NCI-H146 treated with DMSO at 0.1 percent for 48 hours (cell line): ENCODE results near the gene VSIG8.
"Not testable (repeated sequence)": the region's sequence is repeated elsewhere in the genome, so short reads cannot be mapped to it uniquely, and the experiment has no call there.

Source experiments
- DNase-seq: peaks from one replicate; lab custom pipeline; 2025; ENCODE audit not compliant: unreplicated experiment; lab: John Stamatoyannopoulos, UW

The VSIG8 gene, protein sequence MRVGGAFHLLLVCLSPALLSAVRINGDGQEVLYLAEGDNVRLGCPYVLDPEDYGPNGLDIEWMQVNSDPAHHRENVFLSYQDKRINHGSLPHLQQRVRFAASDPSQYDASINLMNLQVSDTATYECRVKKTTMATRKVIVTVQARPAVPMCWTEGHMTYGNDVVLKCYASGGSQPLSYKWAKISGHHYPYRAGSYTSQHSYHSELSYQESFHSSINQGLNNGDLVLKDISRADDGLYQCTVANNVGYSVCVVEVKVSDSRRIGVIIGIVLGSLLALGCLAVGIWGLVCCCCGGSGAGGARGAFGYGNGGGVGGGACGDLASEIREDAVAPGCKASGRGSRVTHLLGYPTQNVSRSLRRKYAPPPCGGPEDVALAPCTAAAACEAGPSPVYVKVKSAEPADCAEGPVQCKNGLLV

GRCh38 chr1:159862557-159862956, at the start of gene VSIG8:
Gene VSIG8, minus strand, starts transcription at chr1:159862657. Its CDS starts 136 bp downstream, at chr1:159862521.
- DNase-seq, result no peak

DNA sequence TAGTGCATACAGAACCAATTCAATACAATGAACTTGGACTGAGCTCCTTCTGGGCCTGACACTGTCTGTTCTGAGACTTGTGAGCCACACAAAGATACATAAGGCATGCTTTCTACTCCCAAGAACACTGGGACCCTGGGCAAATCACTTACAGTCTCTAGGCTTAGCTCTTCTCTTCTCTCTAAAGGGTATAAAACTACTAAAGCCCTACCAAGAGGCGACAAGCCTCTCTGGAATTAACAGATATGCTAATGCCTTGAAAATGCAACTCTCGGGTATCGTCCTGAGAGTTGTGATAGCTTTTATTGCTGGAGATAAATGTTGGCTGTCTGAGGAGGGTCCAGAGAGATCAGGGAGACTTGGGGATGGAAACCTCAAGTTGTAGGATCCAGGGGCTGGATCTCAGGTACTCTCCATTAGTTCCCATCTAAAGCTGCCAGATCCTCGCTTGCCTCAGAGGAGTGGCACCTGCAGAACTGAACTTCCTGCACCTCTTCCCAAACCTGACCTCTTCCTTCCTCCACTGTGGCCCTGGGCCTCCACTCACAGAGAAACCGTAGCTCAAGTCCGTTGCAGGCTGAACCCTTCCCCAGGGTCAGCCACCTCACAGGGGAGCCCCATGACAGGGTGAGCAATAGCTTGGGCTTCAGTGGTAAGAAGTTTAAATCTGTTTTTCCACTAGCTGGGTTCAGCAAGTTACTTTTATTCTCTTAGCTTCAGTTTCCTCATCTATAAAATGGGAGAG, 49.0 kb upstream of the VSIG8 start:
- no peak for DNase-seq

DNA sequence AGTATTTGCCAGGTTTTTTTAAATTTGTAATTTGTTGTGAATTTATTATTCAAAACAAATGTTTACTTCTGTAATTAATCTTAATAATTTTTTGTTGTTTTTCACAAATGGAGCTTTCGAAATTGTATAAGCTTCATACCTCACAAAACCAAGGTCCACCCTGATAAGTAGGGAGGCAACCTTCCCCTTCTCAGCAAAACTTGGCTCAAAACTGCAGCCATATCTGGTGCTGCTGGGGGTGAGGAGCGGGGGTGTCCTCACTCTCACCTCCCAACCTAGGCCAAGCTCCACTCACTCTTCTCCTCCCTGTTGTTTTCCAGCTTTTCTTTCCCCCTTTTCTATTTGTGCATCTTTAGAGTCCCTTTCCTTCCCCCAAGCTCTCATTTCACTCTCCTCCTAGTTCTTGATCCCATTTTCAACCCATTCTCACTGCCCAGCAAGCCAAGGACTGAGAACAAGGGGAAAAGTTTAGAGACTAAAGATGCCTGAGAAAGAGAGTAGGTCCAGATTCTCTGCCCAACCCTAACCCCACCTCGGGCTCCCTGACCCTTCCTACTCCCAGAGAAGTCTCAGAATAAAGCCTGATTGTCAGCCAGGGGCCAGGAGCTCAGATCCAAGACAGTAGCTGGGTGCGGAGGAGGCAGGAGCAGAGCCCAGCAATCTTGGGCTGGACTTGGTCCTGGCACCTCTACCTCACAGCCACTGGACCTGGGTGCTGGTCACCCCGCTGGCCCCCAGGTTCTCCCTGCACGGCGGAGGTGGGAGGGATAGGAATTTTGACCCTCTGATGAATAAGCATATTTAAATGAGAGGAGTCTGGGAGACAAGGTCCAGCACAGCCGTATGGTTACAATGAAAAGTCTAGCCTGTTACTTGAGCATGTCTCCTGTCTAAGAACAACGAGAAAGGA, 45.8 kb upstream of the VSIG8 start:
- DNase-seq, result no peak

DNA sequence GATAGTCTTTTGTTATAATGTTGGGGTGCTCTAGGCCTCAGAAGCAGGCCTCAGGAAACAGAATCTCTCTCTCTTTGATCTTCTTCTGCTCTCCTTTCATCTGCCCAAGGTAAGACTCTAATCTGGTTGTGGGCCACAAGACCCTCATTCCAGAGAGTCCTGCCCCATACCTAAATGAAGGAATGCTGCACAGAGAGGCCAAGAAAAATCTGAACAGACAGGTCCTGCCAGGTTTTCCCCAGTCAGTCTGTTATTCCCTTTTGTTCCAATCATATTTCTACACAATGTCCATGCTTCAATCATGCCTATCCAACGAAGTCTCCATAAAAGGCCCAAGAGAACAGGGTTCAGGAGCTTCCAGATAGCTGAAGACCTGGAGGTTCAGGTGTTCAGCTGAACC, 44.5 kb upstream of the VSIG8 start:
- no peak for DNase-seq

DNA sequence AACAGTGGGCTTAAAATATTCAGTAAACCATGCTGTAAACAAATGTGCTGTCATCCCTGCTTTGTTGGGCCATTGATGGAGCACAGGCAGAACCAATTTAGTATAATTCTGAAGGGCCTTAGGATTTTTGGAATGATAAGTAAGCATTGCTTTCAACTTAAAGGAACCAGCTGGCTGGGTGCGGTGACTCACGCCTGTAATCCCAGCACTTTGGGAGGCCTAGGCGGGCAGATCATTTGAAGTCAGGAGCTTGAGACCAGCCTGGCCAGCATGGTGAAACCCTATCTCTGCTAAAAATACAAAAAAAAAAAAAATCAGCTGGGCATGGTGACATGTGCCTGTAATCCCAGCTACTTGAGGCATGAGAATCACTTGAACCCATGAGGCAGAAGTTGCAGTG, 41.6 kb upstream of the VSIG8 start:
- not testable (repeated sequence) for DNase-seq

GRCh38 chr1:159902541-159902940, 40.1 kb upstream of the VSIG8 start:
- no peak for DNase-seq

GRCh38 chr1:159900755-159901360, 38.4 kb upstream of the VSIG8 start:
- DNase-seq, result no peak

GRCh38 chr1:159900086-159900680, 37.7 kb upstream of the VSIG8 start, which contains the start of gene CFAP45:
Gene CFAP45, minus strand, starts transcription at chr1:159900165. Its CDS starts 67 bp downstream, at chr1:159900098.
- peak; percentile 75 for DNase-seq

GRCh38 chr1:159899634-159900033, 37.2 kb upstream of the VSIG8 start:
- DNase-seq, result not testable (repeated sequence)

- DNase-seq, result no peak
These were observed 36.1 kb upstream of the VSIG8 start for GRCh38 chr1:159898527-159898926.

DNA sequence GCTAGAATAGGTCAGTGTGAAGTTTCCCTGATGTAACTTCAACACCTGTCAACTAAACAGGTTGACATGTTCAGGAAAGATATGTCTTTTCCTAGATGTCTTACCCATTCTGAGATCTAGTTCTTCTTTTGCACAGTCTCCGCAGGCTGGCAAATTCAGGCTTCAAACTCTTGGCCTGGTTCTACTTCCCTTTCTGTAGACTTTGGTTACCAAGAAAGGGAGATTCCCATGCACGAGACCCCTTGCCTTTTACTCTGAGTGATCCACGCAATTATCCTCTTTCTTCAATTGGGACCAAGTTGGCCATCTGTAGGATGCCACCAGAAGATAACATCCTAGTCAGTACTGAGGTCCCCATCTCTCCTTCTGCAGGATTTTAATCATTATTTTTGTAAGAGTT, 35.5 kb upstream of the VSIG8 start:
- DNase-seq, result no peak

GRCh38 chr1:159896546-159896930, 34.1 kb upstream of the VSIG8 start:
- no peak for DNase-seq

GRCh38 chr1:159895836-159896545, 33.5 kb upstream of the VSIG8 start:
- no peak for DNase-seq

- peak; percentile 20 for DNase-seq
These were observed 32.8 kb upstream of the VSIG8 start for GRCh38 chr1:159895286-159895685.

- no peak for DNase-seq
These were observed 30.5 kb upstream of the VSIG8 start for GRCh38 chr1:159892944-159893343.

- DNase-seq, result peak; percentile 61
These were observed 29.1 kb upstream of the VSIG8 start for GRCh38 chr1:159891275-159892157.

DNA sequence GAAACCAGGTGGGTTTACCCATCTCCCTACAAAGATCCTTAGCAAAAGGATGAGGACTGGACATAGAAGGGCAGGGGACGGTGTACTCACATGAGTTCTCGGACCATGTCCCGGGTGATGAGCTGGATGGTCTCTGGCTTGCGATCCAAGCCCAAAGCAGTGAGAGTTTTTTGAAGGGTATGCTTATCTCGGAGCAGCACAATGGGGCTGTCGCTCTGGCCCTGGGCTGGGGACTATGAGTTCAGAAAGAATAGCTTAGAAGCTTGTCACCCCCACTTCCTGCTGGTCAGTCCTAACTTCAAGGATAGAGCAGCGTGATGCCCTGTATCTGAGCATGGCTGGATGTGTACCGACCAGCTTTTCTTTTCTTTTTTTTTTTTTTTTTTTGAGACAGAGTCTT, 27.9 kb upstream of the VSIG8 start:
- DNase-seq, result no peak

- no peak for DNase-seq
These were observed 27.4 kb upstream of the VSIG8 start for GRCh38 chr1:159889821-159890252.

DNA sequence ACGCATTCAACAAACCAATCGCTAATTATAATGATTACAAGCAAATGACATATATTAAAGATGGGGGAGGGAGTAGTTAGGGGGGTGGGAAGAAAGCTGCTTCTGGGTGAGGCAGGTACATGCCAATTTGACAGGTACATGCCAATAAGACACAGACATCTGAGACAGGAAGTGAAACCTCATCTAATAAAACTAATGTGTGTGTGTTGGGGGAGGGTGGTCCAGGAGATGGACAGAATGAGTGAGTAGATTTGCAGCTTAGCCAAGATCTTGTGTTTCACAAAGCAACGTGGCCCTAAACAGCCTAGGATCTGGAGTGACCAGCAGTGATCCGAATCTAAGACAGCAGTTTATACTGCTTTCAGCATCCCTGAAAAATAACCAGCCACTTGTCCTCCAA, 26.7 kb upstream of the VSIG8 start:
- DNase-seq, result no peak
